ENCODE measurements around the gene NPIPB6.

GRCh38 chr16:28311913-28312312 is 51.4 kb downstream of the NPIPB6 start:
- TF ChIP-seq, protein P1, sequence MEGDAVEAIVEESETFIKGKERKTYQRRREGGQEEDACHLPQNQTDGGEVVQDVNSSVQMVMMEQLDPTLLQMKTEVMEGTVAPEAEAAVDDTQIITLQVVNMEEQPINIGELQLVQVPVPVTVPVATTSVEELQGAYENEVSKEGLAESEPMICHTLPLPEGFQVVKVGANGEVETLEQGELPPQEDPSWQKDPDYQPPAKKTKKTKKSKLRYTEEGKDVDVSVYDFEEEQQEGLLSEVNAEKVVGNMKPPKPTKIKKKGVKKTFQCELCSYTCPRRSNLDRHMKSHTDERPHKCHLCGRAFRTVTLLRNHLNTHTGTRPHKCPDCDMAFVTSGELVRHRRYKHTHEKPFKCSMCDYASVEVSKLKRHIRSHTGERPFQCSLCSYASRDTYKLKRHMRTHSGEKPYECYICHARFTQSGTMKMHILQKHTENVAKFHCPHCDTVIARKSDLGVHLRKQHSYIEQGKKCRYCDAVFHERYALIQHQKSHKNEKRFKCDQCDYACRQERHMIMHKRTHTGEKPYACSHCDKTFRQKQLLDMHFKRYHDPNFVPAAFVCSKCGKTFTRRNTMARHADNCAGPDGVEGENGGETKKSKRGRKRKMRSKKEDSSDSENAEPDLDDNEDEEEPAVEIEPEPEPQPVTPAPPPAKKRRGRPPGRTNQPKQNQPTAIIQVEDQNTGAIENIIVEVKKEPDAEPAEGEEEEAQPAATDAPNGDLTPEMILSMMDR (IDR thresholded peaks at IDR 0.05) = no peak
- TF ChIP-seq EP300 (IDR thresholded peaks at IDR 0.05) (no peak), POLR2A (IDR thresholded peaks at IDR 0.05) (no peak), POLR2AphosphoS5 (IDR thresholded peaks at IDR 0.05) (no peak)
